Thoracic aorta (tissue), 2 donors: Measurements from ENCODE around the gene THRAP3. TPM values are rescaled to one million over a fixed set of nuclear protein-coding genes. Genes with fewer than 3 reads are reported as not detected.
A peak's percentile ranks its signal among the peaks of the same experiment; 100 is the strongest.

Source experiments
- ATAC-seq: fragments of 150-250 bp; one replicate; pipeline ENCODE4 v1.8.0; 2017; ENCODE audit warnings: low read depth; ENCODE audit not compliant: insufficient number of reproducible peaks, low FRiP score
- DNase-seq: peaks from one replicate; pipeline ENCODE4 v3.0.0-alpha.2; 2020; ENCODE audit warnings: low spot score
- H3K27ac ChIP-seq, 2 donors: fragments of 200-600 bp; sonication (generic); 1 replicate in 1 of 2; 2 replicates in 1 of 2; pipeline ENCODE4 v1.5.1; 2016; ENCODE audit warnings: mild to moderate bottlenecking in 2 of 2, moderate library complexity in 2 of 2
- H3K27me3 ChIP-seq: fragments of 200-600 bp; sonication (generic); replicated peaks from 2 replicates; pipeline ENCODE4 v1.6.0; 2016; ENCODE audit warnings: mild to moderate bottlenecking; ENCODE audit not compliant: insufficient read depth
- H3K36me3 ChIP-seq: fragments of 200-600 bp; sonication (generic); one replicate; pipeline ENCODE4 v1.5.1; 2016
- H3K4me1 ChIP-seq, 2 donors: fragments of 200-600 bp; sonication (generic); 1 replicate in 1 of 2; 2 replicates in 1 of 2; pipeline versions ENCODE4 v1.5.1 to v1.6.0; 2016; ENCODE audit warnings: low read depth in 2 of 2, mild to moderate bottlenecking in 1 of 2; ENCODE audit not compliant: control insufficient read depth in 1 of 2
- H3K4me3 ChIP-seq: fragments of 200-600 bp; sonication (generic); 2 replicates; pipeline ENCODE4 v1.5.1; 2016; ENCODE audit warnings: mild to moderate bottlenecking
- H3K9me3 ChIP-seq: fragments of 200-600 bp; sonication (generic); 2 replicates; pipeline ENCODE4 v1.5.1; 2016
- total RNA-seq, 2 donors: library from RNA; depleted of rRNA; stranded (reverse); fragments of >200 nt; gene quantifications; one replicate each; pipeline versions ENCODE4 v1.1.0 to v1.2.3, GENCODE V29; 2016
- TF ChIP-seq, protein P1 (sequence below): fragments of 200-600 bp; sonication (generic); IDR thresholded peaks from one replicate; pipeline ENCODE4 v1.5.1; 2019; ENCODE audit warnings: antibody characterized with exemption

The THRAP3 gene, protein sequence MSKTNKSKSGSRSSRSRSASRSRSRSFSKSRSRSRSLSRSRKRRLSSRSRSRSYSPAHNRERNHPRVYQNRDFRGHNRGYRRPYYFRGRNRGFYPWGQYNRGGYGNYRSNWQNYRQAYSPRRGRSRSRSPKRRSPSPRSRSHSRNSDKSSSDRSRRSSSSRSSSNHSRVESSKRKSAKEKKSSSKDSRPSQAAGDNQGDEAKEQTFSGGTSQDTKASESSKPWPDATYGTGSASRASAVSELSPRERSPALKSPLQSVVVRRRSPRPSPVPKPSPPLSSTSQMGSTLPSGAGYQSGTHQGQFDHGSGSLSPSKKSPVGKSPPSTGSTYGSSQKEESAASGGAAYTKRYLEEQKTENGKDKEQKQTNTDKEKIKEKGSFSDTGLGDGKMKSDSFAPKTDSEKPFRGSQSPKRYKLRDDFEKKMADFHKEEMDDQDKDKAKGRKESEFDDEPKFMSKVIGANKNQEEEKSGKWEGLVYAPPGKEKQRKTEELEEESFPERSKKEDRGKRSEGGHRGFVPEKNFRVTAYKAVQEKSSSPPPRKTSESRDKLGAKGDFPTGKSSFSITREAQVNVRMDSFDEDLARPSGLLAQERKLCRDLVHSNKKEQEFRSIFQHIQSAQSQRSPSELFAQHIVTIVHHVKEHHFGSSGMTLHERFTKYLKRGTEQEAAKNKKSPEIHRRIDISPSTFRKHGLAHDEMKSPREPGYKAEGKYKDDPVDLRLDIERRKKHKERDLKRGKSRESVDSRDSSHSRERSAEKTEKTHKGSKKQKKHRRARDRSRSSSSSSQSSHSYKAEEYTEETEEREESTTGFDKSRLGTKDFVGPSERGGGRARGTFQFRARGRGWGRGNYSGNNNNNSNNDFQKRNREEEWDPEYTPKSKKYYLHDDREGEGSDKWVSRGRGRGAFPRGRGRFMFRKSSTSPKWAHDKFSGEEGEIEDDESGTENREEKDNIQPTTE
- total RNA-seq: 100 to 1,000 TPM in 1 of 2 donors, 10 to 100 TPM in 1; 49.3 to 111 TPM

DNA sequence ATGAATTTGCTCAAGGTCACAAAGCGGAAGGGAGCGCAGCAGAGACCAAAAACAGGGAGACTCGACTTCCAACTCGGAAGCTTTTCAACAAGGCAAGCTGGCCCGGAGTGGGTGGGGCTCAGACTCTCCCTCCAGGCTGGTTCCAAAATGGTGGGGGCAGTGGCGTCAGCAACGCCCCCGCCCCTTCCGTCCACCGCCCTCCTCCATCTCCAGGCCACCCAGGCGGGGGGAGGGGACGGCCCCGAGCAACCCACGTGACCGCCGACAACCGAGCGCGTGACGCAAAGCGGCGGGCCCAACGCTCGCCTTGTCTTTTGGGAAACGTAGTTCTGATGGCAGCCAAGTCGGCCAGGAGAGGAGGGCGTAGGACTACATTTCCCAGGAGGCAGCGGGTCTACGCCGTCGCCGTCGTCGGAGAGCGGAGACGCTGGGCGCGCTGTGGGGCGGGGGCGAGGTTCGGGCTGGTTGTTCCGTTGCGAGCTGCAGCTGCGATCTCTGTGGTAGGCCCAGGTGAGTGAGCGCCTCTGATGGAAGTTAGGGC, at the start of gene THRAP3:
Gene THRAP3 (plus strand): TSS at position 448 of the 541 bp plus-strand sequence. CDS start 58,121 bp downstream, outside the sequence.
- H3K4me3 ChIP-seq: peak within 1 kb of the TSS; percentile 80
- peak; percentile 98 for DNase-seq
- TF ChIP-seq, protein P1, sequence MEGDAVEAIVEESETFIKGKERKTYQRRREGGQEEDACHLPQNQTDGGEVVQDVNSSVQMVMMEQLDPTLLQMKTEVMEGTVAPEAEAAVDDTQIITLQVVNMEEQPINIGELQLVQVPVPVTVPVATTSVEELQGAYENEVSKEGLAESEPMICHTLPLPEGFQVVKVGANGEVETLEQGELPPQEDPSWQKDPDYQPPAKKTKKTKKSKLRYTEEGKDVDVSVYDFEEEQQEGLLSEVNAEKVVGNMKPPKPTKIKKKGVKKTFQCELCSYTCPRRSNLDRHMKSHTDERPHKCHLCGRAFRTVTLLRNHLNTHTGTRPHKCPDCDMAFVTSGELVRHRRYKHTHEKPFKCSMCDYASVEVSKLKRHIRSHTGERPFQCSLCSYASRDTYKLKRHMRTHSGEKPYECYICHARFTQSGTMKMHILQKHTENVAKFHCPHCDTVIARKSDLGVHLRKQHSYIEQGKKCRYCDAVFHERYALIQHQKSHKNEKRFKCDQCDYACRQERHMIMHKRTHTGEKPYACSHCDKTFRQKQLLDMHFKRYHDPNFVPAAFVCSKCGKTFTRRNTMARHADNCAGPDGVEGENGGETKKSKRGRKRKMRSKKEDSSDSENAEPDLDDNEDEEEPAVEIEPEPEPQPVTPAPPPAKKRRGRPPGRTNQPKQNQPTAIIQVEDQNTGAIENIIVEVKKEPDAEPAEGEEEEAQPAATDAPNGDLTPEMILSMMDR: no peak
- peaks cover 24 to 48% of the 10 kb centered on the region in 2 donors for H3K4me1 ChIP-seq
- H3K27me3 ChIP-seq: no peaks in the 10 kb centered on the region
- no peaks in the 10 kb centered on the region for H3K36me3 ChIP-seq
- peak within 1 kb of the TSS; percentile 93 for H3K27ac ChIP-seq
- no peaks in the 10 kb centered on the region for H3K9me3 ChIP-seq
- peak; percentile 98 for ATAC-seq

- Histone ChIP-seq H3K4me3 (no peak overlapping the region), H3K27me3 (no peaks in the 10 kb centered on the region), H3K4me1 (peaks cover 14 to 31% of the 10 kb centered on the region in 2 donors), H3K36me3 (peaks cover 91% of the 10 kb centered on the region), H3K27ac (peak overlapping the region; percentile 64 to 87), H3K9me3 (no peaks in the 10 kb centered on the region)
- DNase-seq (no peak), ATAC-seq (no peak)
- TF ChIP-seq, protein P1: no peak
These were observed 49.5 kb upstream of the THRAP3 start for GRCh38 chr1:36174713-36175112.

GRCh38 chr1:36175137-36176095, 48.8 kb upstream of the THRAP3 start:
- TF ChIP-seq, protein P1: no peak
- H3K36me3 ChIP-seq: peaks cover 93% of the 10 kb centered on the region
- no peak overlapping the region for H3K4me3 ChIP-seq
- peak; percentile 75 for ATAC-seq
- no peaks in the 10 kb centered on the region for H3K9me3 ChIP-seq
- peak overlapping the region; percentile 64 to 87 for H3K27ac ChIP-seq
- H3K4me1 ChIP-seq: peaks cover 14 to 24% of the 10 kb centered on the region in 2 donors
- DNase-seq: no peak
- H3K27me3 ChIP-seq: no peaks in the 10 kb centered on the region

DNA sequence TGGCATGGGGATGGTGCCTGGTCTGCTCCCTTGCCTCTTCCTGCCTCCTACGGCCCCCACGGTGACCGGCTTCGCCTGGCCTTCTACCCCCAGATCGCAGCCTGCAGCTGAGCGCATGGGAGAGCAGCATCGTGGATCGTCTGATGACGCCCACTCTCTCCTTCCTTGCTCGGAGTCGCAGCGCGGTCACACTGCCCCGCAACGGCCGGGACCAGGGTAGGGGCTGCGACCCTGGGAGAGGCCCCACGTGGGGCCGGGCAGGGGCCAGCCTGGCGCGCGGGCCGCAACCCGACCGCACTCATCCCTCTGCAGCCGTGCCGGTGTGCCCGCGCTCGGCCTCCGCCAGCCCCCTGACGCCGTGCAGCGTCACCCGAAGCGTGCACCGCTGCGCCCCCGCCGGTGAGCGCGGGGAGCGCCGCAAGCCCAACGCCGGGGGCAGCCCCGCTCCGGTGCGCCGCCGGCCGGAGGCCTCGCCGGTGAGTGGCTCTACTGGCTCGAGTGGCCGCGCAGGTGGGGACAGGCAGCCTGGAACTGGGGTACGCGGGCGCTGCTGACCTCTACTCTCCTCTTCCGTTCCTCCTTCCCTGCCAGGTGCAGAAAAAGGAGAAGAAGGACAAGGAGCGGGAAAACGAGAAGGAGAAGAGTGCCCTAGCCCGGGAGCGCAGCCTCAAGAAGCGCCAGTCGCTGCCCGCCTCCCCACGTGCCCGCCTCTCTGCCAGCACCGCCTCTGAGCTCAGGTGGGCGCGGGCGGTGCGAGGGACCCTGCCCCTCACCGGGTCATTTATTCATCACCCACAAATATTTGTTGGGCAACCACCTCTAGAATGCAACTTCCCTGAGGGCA, 47.9 kb upstream of the THRAP3 start:
- H3K27ac ChIP-seq: peak overlapping the region; percentile 64 to 87
- H3K27me3 ChIP-seq: no peaks in the 10 kb centered on the region
- TF ChIP-seq, protein P1: no peak
- no peak overlapping the region for H3K4me3 ChIP-seq
- H3K4me1 ChIP-seq: peaks cover 14 to 23% of the 10 kb centered on the region in 2 donors
- H3K9me3 ChIP-seq: no peaks in the 10 kb centered on the region
- ATAC-seq (no peak), DNase-seq (no peak)
- H3K36me3 ChIP-seq: peaks cover 94% of the 10 kb centered on the region
